Upper lobe of left lung (tissue), 6 donors: ENCODE data around the gene GMDS. TPM values are rescaled to one million over a fixed set of nuclear protein-coding genes. Genes with fewer than 3 reads are reported as not detected.

ENCODE experiments used
- ATAC-seq, 2 donors: fragments of 200-7000 bp; cut with Tn5 transposase; one replicate each; pipeline ENCODE4 v1.9.1; 2022; ENCODE audit warnings: mild to moderate bottlenecking in 2 of 2, moderate library complexity in 2 of 2; ENCODE audit not compliant: low FRiP score in 2 of 2
- DNase-seq, 2 donors: peaks; one replicate each; pipeline ENCODE4 v3.0.0-alpha.2; 2019 to 2020
- H3K27ac ChIP-seq, 4 donors: fragments of 200-600 bp; sonication (generic); one replicate each; pipeline ENCODE4 v1.5.1; 2016 to 2019
- H3K27me3 ChIP-seq, 4 donors: fragments of 200-600 bp; sonication (generic); one replicate each; pipeline ENCODE4 v1.5.1; 2017 to 2019
- H3K36me3 ChIP-seq, 4 donors: fragments of 200-600 bp; sonication (generic); one replicate each; pipeline ENCODE4 v1.5.1; 2016 to 2019
- H3K4me1 ChIP-seq, 4 donors: fragments of 200-600 bp; sonication (generic); one replicate each; pipeline ENCODE4 v1.5.1; 2018 to 2019
- H3K4me3 ChIP-seq, 4 donors: fragments of 200-600 bp; sonication (generic); one replicate each; pipeline ENCODE4 v1.5.1; 2017 to 2019; ENCODE audit warnings: mild to moderate bottlenecking in 2 of 4, moderate library complexity in 1 of 4
- H3K9me3 ChIP-seq, 4 donors: fragments of 200-600 bp; sonication (generic); one replicate each; pipeline ENCODE4 v1.5.1; 2018 to 2019
- EP300 ChIP-seq, 4 donors: sonication (generic); formaldehyde crosslinking; IDR thresholded peaks; one replicate each; pipeline ENCODE4 v1.5.1; 2017; ENCODE audit warnings: antibody characterized with exemption in 4 of 4, control low read depth in 2 of 4
- POLR2A ChIP-seq, 4 donors: fragments of 450-650 bp; IDR thresholded peaks; one replicate each; pipeline ENCODE4 v1.5.1; 2016 to 2017; ENCODE audit warnings: antibody characterized with exemption in 4 of 4, mild to moderate bottlenecking in 2 of 4
- POLR2AphosphoS5 ChIP-seq, 2 donors: sonication (generic); formaldehyde crosslinking; IDR thresholded peaks; one replicate each; pipeline ENCODE4 v1.5.1; 2017; ENCODE audit warnings: antibody characterized with exemption in 2 of 2
- WGBS, 2 donors: methylation state at CpG; one replicate each; pipeline ENCODE4 v1.1.5; 2017 to 2018; 5-methylcytosine and 5-hydroxymethylcytosine counted together
- total RNA-seq, 6 donors: library from RNA; depleted of rRNA in 4 of 6; stranded (reverse); fragments of >200 nt in 4 of 6; gene quantifications; one replicate each; pipeline versions ENCODE4 v1.1.0 to v1.2.1, GENCODE V29; 2016 to 2021
- TF ChIP-seq, protein P1 (sequence below), 6 experiments: fragments of 450-650 bp in 4 of 6; fragments of 200-600 bp in 2 of 6; sonication (generic) in 2 of 6; IDR thresholded peaks; one replicate each; pipeline ENCODE4 v1.5.1; 2016 to 2019; ENCODE audit warnings: antibody characterized with exemption in 6 of 6
- donor health status: DM: no; HTN: no; CAD: no; lungs with moderate emphysema.
- donor health status: DM: no; HTN: yes; CAD: no; lungs with severe emphysema.

The GMDS gene
- total RNA-seq, 6 donors from 2014 or later = 7.6 to 17.8 (median 14.1) TPM

GRCh38 chr6:2000962-2001361, 244.4 kb downstream of the GMDS start:
- Histone ChIP-seq H3K27ac (no peak overlapping the region), H3K4me1 (peaks cover 0 to 4% (median 0%) of the 10 kb centered on the region in 4 donors), H3K4me3 (no peak overlapping the region), H3K36me3 (no peaks in the 10 kb centered on the region), H3K27me3 (no peaks in the 10 kb centered on the region), H3K9me3 (no peaks in the 10 kb centered on the region)
- ATAC-seq (no peak), DNase-seq (no peak)
- TF ChIP-seq POLR2AphosphoS5 (IDR thresholded peaks at IDR 0.05) = no peak
- TF ChIP-seq, protein P1, sequence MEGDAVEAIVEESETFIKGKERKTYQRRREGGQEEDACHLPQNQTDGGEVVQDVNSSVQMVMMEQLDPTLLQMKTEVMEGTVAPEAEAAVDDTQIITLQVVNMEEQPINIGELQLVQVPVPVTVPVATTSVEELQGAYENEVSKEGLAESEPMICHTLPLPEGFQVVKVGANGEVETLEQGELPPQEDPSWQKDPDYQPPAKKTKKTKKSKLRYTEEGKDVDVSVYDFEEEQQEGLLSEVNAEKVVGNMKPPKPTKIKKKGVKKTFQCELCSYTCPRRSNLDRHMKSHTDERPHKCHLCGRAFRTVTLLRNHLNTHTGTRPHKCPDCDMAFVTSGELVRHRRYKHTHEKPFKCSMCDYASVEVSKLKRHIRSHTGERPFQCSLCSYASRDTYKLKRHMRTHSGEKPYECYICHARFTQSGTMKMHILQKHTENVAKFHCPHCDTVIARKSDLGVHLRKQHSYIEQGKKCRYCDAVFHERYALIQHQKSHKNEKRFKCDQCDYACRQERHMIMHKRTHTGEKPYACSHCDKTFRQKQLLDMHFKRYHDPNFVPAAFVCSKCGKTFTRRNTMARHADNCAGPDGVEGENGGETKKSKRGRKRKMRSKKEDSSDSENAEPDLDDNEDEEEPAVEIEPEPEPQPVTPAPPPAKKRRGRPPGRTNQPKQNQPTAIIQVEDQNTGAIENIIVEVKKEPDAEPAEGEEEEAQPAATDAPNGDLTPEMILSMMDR (IDR thresholded peaks at IDR 0.05) = no peak
- no peak for TF ChIP-seq POLR2A (IDR thresholded peaks at IDR 0.05)
- TF ChIP-seq EP300 (IDR thresholded peaks at IDR 0.05) = no peak
- WGBS, 2 donors = 87 to 98% methylated on average over 2 of the region's 2 CpGs

DNA sequence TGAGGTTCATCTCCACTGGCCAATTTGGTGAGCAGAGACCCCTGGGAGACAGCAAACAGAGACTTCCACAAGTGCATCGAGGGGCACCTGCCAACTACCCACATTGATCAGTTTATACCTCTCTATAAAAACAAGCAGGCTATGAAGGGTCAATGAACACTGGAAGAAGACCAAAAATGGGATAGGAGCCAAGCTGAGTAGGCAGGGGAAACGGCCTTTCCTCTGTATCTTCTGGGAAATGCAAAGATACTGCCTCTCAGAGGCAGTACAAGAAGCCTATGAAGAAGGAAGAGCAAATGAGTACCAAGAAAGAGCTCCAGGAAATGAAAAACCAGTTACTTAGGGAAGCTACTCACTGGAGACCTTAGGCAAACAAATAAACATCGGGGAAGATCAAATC, 247.7 kb downstream of the GMDS start:
- TF ChIP-seq POLR2A (IDR thresholded peaks at IDR 0.05) (no peak), EP300 (IDR thresholded peaks at IDR 0.05) (no peak), POLR2AphosphoS5 (IDR thresholded peaks at IDR 0.05) (no peak)
- TF ChIP-seq, protein P1 (IDR thresholded peaks at IDR 0.05) = no peak
- ATAC-seq (no peak), DNase-seq (no peak)
- 55 to 61% methylated on average over 3 of the region's 3 CpGs for WGBS, 2 donors
- Histone ChIP-seq H3K9me3 (no peaks in the 10 kb centered on the region), H3K27ac (no peak overlapping the region), H3K4me3 (no peak overlapping the region), H3K27me3 (no peaks in the 10 kb centered on the region), H3K36me3 (no peaks in the 10 kb centered on the region), H3K4me1 (no peaks in the 10 kb centered on the region)

DNA sequence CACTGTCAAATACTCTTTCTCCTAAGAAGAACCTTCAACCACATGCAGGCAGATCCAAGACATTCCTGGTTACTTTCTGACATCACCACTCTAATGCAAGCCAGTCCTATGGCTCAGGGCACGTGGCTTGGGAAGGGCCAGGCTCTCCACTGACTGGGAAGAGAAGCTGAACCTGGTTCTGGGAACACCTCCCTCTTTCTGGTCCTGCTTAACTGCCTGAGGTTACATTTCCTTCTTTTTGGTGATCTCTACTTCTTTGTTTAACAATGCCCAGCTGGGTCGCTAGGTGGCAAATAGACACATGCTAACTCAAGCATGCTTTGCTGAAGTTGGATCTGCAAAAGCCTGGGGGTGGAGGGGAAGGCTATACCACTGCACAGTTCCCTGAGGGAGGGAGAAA, 249.8 kb downstream of the GMDS start:
- H3K4me1 ChIP-seq = no peaks in the 10 kb centered on the region
- ATAC-seq = no peak
- DNase-seq = no peak
- WGBS, 2 donors = 86 to 96% methylated on average over 2 of the region's 2 CpGs
- H3K4me3 ChIP-seq = no peak overlapping the region
- H3K27ac ChIP-seq = no peak overlapping the region
- no peaks in the 10 kb centered on the region for H3K27me3 ChIP-seq
- no peak for TF ChIP-seq EP300 (IDR thresholded peaks at IDR 0.05)
- no peak for TF ChIP-seq POLR2A (IDR thresholded peaks at IDR 0.05)
- TF ChIP-seq, protein P1 (IDR thresholded peaks at IDR 0.05) = no peak
- TF ChIP-seq POLR2AphosphoS5 (IDR thresholded peaks at IDR 0.05) = no peak
- H3K9me3 ChIP-seq = no peaks in the 10 kb centered on the region
- H3K36me3 ChIP-seq = no peaks in the 10 kb centered on the region

GRCh38 chr6:1993042-1993441, 252.4 kb downstream of the GMDS start:
- 92 to 94% methylated on average over 6 of the region's 6 CpGs for WGBS, 2 donors

GRCh38 chr6:1991332-1991878, 254.0 kb downstream of the GMDS start:
- 92 to 98% methylated on average over 6 of the region's 6 CpGs for WGBS, 2 donors
- no peaks in the 10 kb centered on the region for H3K36me3 ChIP-seq
- H3K9me3 ChIP-seq = no peaks in the 10 kb centered on the region
- no peak for TF ChIP-seq POLR2A (IDR thresholded peaks at IDR 0.05)
- TF ChIP-seq EP300 (IDR thresholded peaks at IDR 0.05) = no peak
- TF ChIP-seq, protein P1 (IDR thresholded peaks at IDR 0.05) = no peak
- no peak for TF ChIP-seq POLR2AphosphoS5 (IDR thresholded peaks at IDR 0.05)
- ATAC-seq (no peak), DNase-seq (no peak)
- H3K4me3 ChIP-seq = no peak overlapping the region
- no peak overlapping the region for H3K27ac ChIP-seq
- no peaks in the 10 kb centered on the region for H3K27me3 ChIP-seq
- H3K4me1 ChIP-seq = no peaks in the 10 kb centered on the region

More at GRCh38 chr6:1993042-1993441, 252.4 kb downstream of the GMDS start:
- Histone ChIP-seq H3K9me3 (no peaks in the 10 kb centered on the region), H3K4me3 (no peak overlapping the region), H3K27me3 (no peaks in the 10 kb centered on the region), H3K27ac (no peak overlapping the region), H3K4me1 (no peaks in the 10 kb centered on the region), H3K36me3 (no peaks in the 10 kb centered on the region)
- TF ChIP-seq, protein P1 (IDR thresholded peaks at IDR 0.05) = no peak
- DNase-seq (no peak), ATAC-seq (no peak)
